Mucosa of stomach (tissue), 1 donor: ENCODE measurements around the gene ZNF239.
A peak's percentile ranks its signal among the peaks of the same experiment; 100 is the strongest.
"Not testable (repeated sequence)": the region's sequence is repeated elsewhere in the genome, so short reads cannot be mapped to it uniquely, and the experiment has no call there.

Experiments
- H3K27me3 ChIP-seq: one replicate; pipeline ENCODE4 v1.7.0; 2013; ENCODE audit warnings: mild to moderate bottlenecking, low read length; ENCODE audit not compliant: control insufficient read depth, insufficient read depth
- H3K36me3 ChIP-seq: one replicate; pipeline ENCODE4 v1.7.0; 2013; ENCODE audit warnings: low read length; ENCODE audit not compliant: control insufficient read depth, insufficient read depth
- H3K4me1 ChIP-seq: one replicate; pipeline ENCODE4 v1.7.0; 2013; ENCODE audit warnings: mild to moderate bottlenecking, low read length; ENCODE audit not compliant: control insufficient read depth, insufficient read depth
- H3K4me3 ChIP-seq: one replicate; pipeline ENCODE4 v1.7.0; 2013; ENCODE audit warnings: low read length
- H3K9ac ChIP-seq: one replicate; pipeline ENCODE4 v1.7.0; 2013; ENCODE audit warnings: mild to moderate bottlenecking, low read length, moderate library complexity
- H3K9me3 ChIP-seq: one replicate; pipeline ENCODE4 v1.7.0; 2013; ENCODE audit warnings: mild to moderate bottlenecking, low read length, moderate library complexity; ENCODE audit not compliant: control insufficient read depth
- donor health status: Pancreatic carcinoma.

ZNF239 gene

GRCh38 chr10:43598446-43598845, 24.0 kb upstream of the ZNF239 start:
- Histone ChIP-seq H3K9ac (no peak overlapping the region), H3K36me3 (no peaks in the 10 kb centered on the region), H3K4me3 (no peak overlapping the region), H3K27me3 (no peaks in the 10 kb centered on the region), H3K4me1 (peaks cover 12% of the 10 kb centered on the region), H3K9me3 (no peaks in the 10 kb centered on the region)

- Histone ChIP-seq H3K4me3 (no peak overlapping the region), H3K36me3 (no peaks in the 10 kb centered on the region), H3K9ac (no peak overlapping the region), H3K9me3 (no peaks in the 10 kb centered on the region), H3K4me1 (peaks cover 12% of the 10 kb centered on the region), H3K27me3 (no peaks in the 10 kb centered on the region)
These were observed 22.1 kb upstream of the ZNF239 start for GRCh38 chr10:43596546-43596945.

- Histone ChIP-seq H3K36me3 (no peaks in the 10 kb centered on the region), H3K4me1 (peaks cover 12% of the 10 kb centered on the region), H3K27me3 (no peaks in the 10 kb centered on the region), H3K9me3 (no peaks in the 10 kb centered on the region), H3K4me3 (no peak overlapping the region), H3K9ac (no peak overlapping the region)
These were observed 21.4 kb upstream of the ZNF239 start for GRCh38 chr10:43595739-43596298.

GRCh38 chr10:43594944-43595589, 20.7 kb upstream of the ZNF239 start:
- Histone ChIP-seq H3K9ac (peak overlapping the region; percentile 15), H3K36me3 (no peaks in the 10 kb centered on the region), H3K4me3 (no peak overlapping the region), H3K4me1 (peaks cover 12% of the 10 kb centered on the region), H3K9me3 (no peaks in the 10 kb centered on the region), H3K27me3 (no peaks in the 10 kb centered on the region)

- H3K4me1 ChIP-seq: peaks cover 18% of the 10 kb centered on the region
- no peak overlapping the region for H3K4me3 ChIP-seq
- H3K9me3 ChIP-seq: no peaks in the 10 kb centered on the region
- no peaks in the 10 kb centered on the region for H3K27me3 ChIP-seq
- no peaks in the 10 kb centered on the region for H3K36me3 ChIP-seq
- H3K9ac ChIP-seq: no peak overlapping the region
These were observed 17.0 kb upstream of the ZNF239 start for GRCh38 chr10:43591303-43591904.

GRCh38 chr10:43586730-43587115, 12.3 kb upstream of the ZNF239 start:
- H3K4me1 ChIP-seq: peaks cover 16% of the 10 kb centered on the region
- H3K36me3 ChIP-seq, H3K9ac ChIP-seq, H3K27me3 ChIP-seq, H3K9me3 ChIP-seq, H3K4me3 ChIP-seq: not testable (repeated sequence)

GRCh38 chr10:43585981-43586729, 11.7 kb upstream of the ZNF239 start:
- H3K9ac ChIP-seq: no peak overlapping the region
- no peaks in the 10 kb centered on the region for H3K36me3 ChIP-seq
- peaks cover 16% of the 10 kb centered on the region for H3K4me1 ChIP-seq
- H3K4me3 ChIP-seq: no peak overlapping the region
- no peaks in the 10 kb centered on the region for H3K27me3 ChIP-seq
- no peaks in the 10 kb centered on the region for H3K9me3 ChIP-seq

GRCh38 chr10:43585046-43585445, 10.6 kb upstream of the ZNF239 start:
- peaks cover 16% of the 10 kb centered on the region for H3K4me1 ChIP-seq
- H3K36me3 ChIP-seq: no peaks in the 10 kb centered on the region
- H3K4me3 ChIP-seq: no peak overlapping the region
- no peaks in the 10 kb centered on the region for H3K9me3 ChIP-seq
- H3K27me3 ChIP-seq: no peaks in the 10 kb centered on the region
- no peak overlapping the region for H3K9ac ChIP-seq

GRCh38 chr10:43584051-43584450, 9.6 kb upstream of the ZNF239 start:
- H3K9me3 ChIP-seq: no peaks in the 10 kb centered on the region
- H3K36me3 ChIP-seq: no peaks in the 10 kb centered on the region
- no peak overlapping the region for H3K9ac ChIP-seq
- no peaks in the 10 kb centered on the region for H3K27me3 ChIP-seq
- no peak overlapping the region for H3K4me3 ChIP-seq
- H3K4me1 ChIP-seq: peaks cover 16% of the 10 kb centered on the region

- Histone ChIP-seq H3K9ac (no peak overlapping the region), H3K9me3 (no peaks in the 10 kb centered on the region), H3K36me3 (no peaks in the 10 kb centered on the region), H3K4me1 (no peaks in the 10 kb centered on the region), H3K4me3 (no peak overlapping the region), H3K27me3 (no peaks in the 10 kb centered on the region)
These were observed 2.2 kb upstream of the ZNF239 start for GRCh38 chr10:43576580-43576979.

GRCh38 chr10:43576062-43576461, 1.6 kb upstream of the ZNF239 start:
- no peaks in the 10 kb centered on the region for H3K36me3 ChIP-seq

GRCh38 chr10:43574906-43575305, 490 bp upstream of the ZNF239 start:
- Histone ChIP-seq H3K9ac (no peak overlapping the region), H3K36me3 (no peaks in the 10 kb centered on the region)

More at GRCh38 chr10:43576062-43576461, 1.6 kb upstream of the ZNF239 start:
- Histone ChIP-seq H3K27me3 (no peaks in the 10 kb centered on the region), H3K4me1 (no peaks in the 10 kb centered on the region), H3K9ac (no peak overlapping the region), H3K9me3 (no peaks in the 10 kb centered on the region), H3K4me3 (no peak overlapping the region)

More at GRCh38 chr10:43574906-43575305, 490 bp upstream of the ZNF239 start:
- no peaks in the 10 kb centered on the region for H3K4me1 ChIP-seq
- no peaks in the 10 kb centered on the region for H3K27me3 ChIP-seq
- H3K4me3 ChIP-seq: no peak overlapping the region
- H3K9me3 ChIP-seq: no peaks in the 10 kb centered on the region
